WTC11 (cell line): ENCODE measurements around the gene COL27A1. TPM values are rescaled to one million over a fixed set of nuclear protein-coding genes. Genes with fewer than 3 reads are reported as not detected.

Experiments
- ATAC-seq: fragments of 200-7000 bp; cut with Tn5 transposase; 2 replicates; pipeline ENCODE4 v1.10.0; 2021; ENCODE audit warnings: mild to moderate bottlenecking, moderate library complexity
- CTCF ChIA-PET: fragments of 300-600 bp; sonication (Branson Sonifier 250); formaldehyde crosslinking; loops from one replicate; lab custom pipeline; 2021; ENCODE audit warnings: antibody characterized with exemption; lab: Charles Lee
- POLR2A ChIA-PET: fragments of 350-600 bp; sonication (Branson Sonifier 250); formaldehyde crosslinking; loops from one replicate; lab custom pipeline; 2021; ENCODE audit warnings: antibody characterized with exemption; lab: Charles Lee
- DNase-seq: peaks from one replicate; pipeline ENCODE4 v3.0.0; 2021; ENCODE audit warnings: low spot score
- H3K27ac Mint-ChIP-seq: 2 replicates; pipeline ENCODE4 v1.8.0; 2021; ENCODE audit warnings: mixed read lengths
- H3K27me3 Mint-ChIP-seq: 2 replicates; pipeline ENCODE4 v1.8.0; 2021; ENCODE audit warnings: low read depth, mild to moderate bottlenecking, moderate library complexity, mixed read lengths
- H3K36me3 Mint-ChIP-seq: 2 replicates; pipeline ENCODE4 v1.8.0; 2021; ENCODE audit warnings: mixed read lengths
- H3K4me1 Mint-ChIP-seq: 2 replicates; pipeline ENCODE4 v1.8.0; 2022; ENCODE audit warnings: mixed read lengths
- H3K4me3 Mint-ChIP-seq: 2 replicates; pipeline ENCODE4 v1.8.0; 2021; ENCODE audit warnings: mild to moderate bottlenecking, moderate library complexity, mixed read lengths
- H3K9me3 Mint-ChIP-seq: 2 replicates; pipeline ENCODE4 v1.8.0; 2021; ENCODE audit warnings: mixed read lengths
- ESRRA ChIP-seq: sonication (generic); formaldehyde crosslinking; IDR thresholded peaks from 2 replicates; pipeline ENCODE4 v1.8.1; 2022; ENCODE audit warnings: mild to moderate bottlenecking, missing genetic modification reagents, borderline replicate concordance
- ETV6 ChIP-seq: sonication (generic); formaldehyde crosslinking; IDR thresholded peaks from 2 replicates; pipeline ENCODE4 v1.8.1; 2022; ENCODE audit warnings: mild to moderate bottlenecking, missing genetic modification reagents
- MYBL2 ChIP-seq: sonication (generic); formaldehyde crosslinking; IDR thresholded peaks from 2 replicates; pipeline ENCODE4 v1.8.1; 2023; ENCODE audit warnings: mild to moderate bottlenecking, moderate library complexity, missing genetic modification reagents
- OVOL2 ChIP-seq: fragments of 250-450 bp; sonication (Bioruptor Pico); IDR thresholded peaks from 2 replicates; pipeline ENCODE4 v1.9.0; 2021; ENCODE audit warnings: mild to moderate bottlenecking, borderline replicate concordance
- PRRX2 ChIP-seq: fragments of 250-450 bp; sonication (Bioruptor Pico); IDR thresholded peaks from 2 replicates; pipeline ENCODE4 v1.8.0; 2021; ENCODE audit warnings: mild to moderate bottlenecking
- ZBTB21 ChIP-seq: sonication (generic); formaldehyde crosslinking; IDR thresholded peaks from 2 replicates; pipeline ENCODE4 v1.8.1; 2023; ENCODE audit warnings: mild to moderate bottlenecking, missing genetic modification reagents, borderline replicate concordance
- total RNA-seq: library from RNA; stranded (reverse); gene quantifications from 3 replicates; pipeline ENCODE4 v1.2.3, GENCODE V29; 2021
- TF ChIP-seq, protein P1 (sequence below): sonication (generic); formaldehyde crosslinking; conservative IDR thresholded peaks from 2 replicates; pipeline ENCODE4 v1.8.1; 2023; ENCODE audit warnings: mild to moderate bottlenecking, low read depth, missing genetic modification reagents, moderate library complexity
- TF ChIP-seq, protein P2 (sequence below): sonication (generic); formaldehyde crosslinking; IDR thresholded peaks from 2 replicates; pipeline ENCODE4 v1.8.0; 2023; ENCODE audit warnings: mild to moderate bottlenecking, missing genetic modification reagents
- TF ChIP-seq, protein P3 (sequence below): fragments of 250-450 bp; sonication (Bioruptor Pico); IDR thresholded peaks from 2 replicates; pipeline ENCODE4 v1.8.0; 2021; ENCODE audit warnings: mild to moderate bottlenecking
- TF ChIP-seq, protein P4 (sequence below): fragments of 200-600 bp; IDR thresholded peaks from 2 replicates; pipeline ENCODE4 v1.8.0; 2022; ENCODE audit warnings: antibody characterized with exemption
- TF ChIP-seq, protein P5 (sequence below): sonication (generic); formaldehyde crosslinking; IDR thresholded peaks from 2 replicates; pipeline ENCODE4 v1.8.1; 2023; ENCODE audit warnings: mild to moderate bottlenecking, missing genetic modification reagents
- TF ChIP-seq, protein P6 (sequence below): fragments of 250-450 bp; sonication (Bioruptor Pico); conservative IDR thresholded peaks from 2 replicates; pipeline ENCODE4 v1.9.0; 2021; ENCODE audit warnings: mild to moderate bottlenecking
- TF ChIP-seq, protein P7 (sequence below): sonication (generic); formaldehyde crosslinking; IDR thresholded peaks from 2 replicates; pipeline ENCODE4 v1.8.0; 2022; ENCODE audit warnings: mild to moderate bottlenecking, missing genetic modification reagents

The COL27A1 gene
- total RNA-seq, 1 experiment from 2014 or later: 47.5 TPM

DNA sequence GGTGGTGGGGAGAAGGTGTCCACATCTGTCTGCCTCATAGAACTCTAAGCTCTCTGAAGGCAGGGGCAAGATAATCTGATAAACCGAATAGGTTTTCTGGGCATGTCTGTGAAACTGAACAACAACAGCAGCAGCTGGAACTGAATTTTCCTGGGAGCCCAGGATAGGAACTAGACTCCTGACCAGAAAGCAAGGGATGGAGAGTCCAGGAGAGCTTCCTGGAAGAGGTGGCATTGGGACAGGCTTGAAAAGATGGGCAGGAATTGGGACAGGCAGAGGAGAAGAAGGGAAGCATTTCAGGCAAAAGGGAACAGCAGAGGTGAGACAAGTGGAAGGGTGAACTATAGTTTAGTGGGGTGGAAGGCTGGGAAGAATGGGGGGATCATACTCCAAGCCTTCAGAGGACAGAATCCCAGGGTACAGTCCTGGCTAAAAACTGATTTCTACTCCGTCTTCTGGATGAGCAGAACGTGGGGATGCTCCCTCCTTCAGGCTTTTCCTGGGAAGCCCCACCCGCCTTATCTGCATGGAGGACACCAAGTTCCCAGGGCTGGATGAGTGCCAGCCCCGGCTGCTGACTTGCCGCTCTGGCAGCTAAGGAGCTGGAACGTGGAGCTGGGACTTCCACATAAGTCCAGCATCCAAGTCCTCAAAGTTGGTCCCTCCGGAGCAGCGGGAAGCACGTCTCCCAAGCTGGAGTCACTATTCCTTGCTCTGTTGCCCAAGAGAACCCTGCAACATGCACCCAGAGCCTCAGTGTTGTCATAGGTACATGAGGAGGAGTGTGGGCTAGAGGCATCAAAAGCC is 42.4 kb upstream of the COL27A1 start (continued):
- TF ChIP-seq ESRRA (CRISPR knock-in tag) (no peak), ZBTB21 (no peak), MYBL2 (CRISPR knock-in tag) (no peak)
- TF ChIP-seq, protein P1, sequence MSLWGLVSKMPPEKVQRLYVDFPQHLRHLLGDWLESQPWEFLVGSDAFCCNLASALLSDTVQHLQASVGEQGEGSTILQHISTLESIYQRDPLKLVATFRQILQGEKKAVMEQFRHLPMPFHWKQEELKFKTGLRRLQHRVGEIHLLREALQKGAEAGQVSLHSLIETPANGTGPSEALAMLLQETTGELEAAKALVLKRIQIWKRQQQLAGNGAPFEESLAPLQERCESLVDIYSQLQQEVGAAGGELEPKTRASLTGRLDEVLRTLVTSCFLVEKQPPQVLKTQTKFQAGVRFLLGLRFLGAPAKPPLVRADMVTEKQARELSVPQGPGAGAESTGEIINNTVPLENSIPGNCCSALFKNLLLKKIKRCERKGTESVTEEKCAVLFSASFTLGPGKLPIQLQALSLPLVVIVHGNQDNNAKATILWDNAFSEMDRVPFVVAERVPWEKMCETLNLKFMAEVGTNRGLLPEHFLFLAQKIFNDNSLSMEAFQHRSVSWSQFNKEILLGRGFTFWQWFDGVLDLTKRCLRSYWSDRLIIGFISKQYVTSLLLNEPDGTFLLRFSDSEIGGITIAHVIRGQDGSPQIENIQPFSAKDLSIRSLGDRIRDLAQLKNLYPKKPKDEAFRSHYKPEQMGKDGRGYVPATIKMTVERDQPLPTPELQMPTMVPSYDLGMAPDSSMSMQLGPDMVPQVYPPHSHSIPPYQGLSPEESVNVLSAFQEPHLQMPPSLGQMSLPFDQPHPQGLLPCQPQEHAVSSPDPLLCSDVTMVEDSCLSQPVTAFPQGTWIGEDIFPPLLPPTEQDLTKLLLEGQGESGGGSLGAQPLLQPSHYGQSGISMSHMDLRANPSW (CRISPR knock-in tag): no peak
- TF ChIP-seq, protein P2, sequence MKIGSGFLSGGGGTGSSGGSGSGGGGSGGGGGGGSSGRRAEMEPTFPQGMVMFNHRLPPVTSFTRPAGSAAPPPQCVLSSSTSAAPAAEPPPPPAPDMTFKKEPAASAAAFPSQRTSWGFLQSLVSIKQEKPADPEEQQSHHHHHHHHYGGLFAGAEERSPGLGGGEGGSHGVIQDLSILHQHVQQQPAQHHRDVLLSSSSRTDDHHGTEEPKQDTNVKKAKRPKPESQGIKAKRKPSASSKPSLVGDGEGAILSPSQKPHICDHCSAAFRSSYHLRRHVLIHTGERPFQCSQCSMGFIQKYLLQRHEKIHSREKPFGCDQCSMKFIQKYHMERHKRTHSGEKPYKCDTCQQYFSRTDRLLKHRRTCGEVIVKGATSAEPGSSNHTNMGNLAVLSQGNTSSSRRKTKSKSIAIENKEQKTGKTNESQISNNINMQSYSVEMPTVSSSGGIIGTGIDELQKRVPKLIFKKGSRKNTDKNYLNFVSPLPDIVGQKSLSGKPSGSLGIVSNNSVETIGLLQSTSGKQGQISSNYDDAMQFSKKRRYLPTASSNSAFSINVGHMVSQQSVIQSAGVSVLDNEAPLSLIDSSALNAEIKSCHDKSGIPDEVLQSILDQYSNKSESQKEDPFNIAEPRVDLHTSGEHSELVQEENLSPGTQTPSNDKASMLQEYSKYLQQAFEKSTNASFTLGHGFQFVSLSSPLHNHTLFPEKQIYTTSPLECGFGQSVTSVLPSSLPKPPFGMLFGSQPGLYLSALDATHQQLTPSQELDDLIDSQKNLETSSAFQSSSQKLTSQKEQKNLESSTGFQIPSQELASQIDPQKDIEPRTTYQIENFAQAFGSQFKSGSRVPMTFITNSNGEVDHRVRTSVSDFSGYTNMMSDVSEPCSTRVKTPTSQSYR (CRISPR knock-in tag): no peak
- TF ChIP-seq, protein P3, sequence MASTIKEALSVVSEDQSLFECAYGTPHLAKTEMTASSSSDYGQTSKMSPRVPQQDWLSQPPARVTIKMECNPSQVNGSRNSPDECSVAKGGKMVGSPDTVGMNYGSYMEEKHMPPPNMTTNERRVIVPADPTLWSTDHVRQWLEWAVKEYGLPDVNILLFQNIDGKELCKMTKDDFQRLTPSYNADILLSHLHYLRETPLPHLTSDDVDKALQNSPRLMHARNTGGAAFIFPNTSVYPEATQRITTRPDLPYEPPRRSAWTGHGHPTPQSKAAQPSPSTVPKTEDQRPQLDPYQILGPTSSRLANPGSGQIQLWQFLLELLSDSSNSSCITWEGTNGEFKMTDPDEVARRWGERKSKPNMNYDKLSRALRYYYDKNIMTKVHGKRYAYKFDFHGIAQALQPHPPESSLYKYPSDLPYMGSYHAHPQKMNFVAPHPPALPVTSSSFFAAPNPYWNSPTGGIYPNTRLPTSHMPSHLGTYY (CRISPR knock-in tag): no peak

DNA sequence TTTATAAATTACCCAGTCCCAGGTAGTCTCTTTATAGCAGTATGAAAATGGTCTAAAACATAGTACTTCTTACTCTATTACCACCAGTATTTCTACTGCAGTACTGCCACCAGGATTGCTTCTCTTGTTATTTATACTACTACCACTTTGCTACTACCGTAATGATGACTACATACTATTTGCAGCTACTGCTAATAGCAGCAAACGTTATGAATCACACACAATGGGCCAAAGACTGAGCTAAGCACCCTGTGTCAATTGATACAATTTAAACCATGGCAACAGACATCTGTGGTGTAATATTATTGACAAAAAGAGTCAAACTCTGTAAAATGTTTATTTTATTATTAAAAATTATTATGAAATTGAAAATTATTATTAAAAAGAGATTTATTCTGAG is 41.0 kb upstream of the COL27A1 start:
- peaks cover 55% of the 10 kb centered on the region for H3K27me3 Mint-ChIP-seq
- peaks cover 7% of the 10 kb centered on the region; the same call in 1 of the 2 replicates for H3K4me1 Mint-ChIP-seq
- H3K36me3 Mint-ChIP-seq: no peaks in the 10 kb centered on the region
- no peaks in the 10 kb centered on the region for H3K9me3 Mint-ChIP-seq
- H3K27ac Mint-ChIP-seq: no peak overlapping the region
- DNase-seq: no peak
- no peak overlapping the region for H3K4me3 Mint-ChIP-seq
- POLR2A ChIA-PET: no interaction called here
- no peak for TF ChIP-seq ETV6 (CRISPR knock-in tag)
- TF ChIP-seq OVOL2: no peak
- TF ChIP-seq, all 79 proteins: peak for 0
- ATAC-seq: no peak
- CTCF ChIA-PET: interaction anchor here (2.3 kb wide), 1 partner anchor 32 kb away, joined by 6 read pairs; no protein-coding TSS in a partner anchor

DNA sequence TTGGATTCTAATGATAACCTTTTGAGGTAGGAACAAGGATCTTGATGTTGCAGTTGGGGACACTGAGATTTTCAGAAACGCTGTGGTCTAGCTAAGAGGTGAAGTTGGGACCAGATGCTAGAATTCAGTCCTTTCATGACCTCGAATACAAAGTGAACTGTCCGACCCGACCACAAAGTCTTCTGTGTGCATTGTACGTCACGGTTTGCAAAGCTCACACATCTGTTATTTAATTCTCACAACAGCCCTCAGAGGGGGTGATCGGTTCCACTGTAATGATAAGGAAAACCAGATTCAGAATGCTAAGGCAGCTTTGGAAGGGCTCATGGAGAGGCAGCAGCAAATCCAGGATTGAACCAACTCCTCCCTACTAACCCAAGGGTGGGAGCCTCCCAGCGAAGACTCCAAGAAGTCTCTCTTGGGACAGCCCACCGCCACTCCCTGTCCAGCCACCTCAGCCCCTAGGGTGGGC is 39.6 kb upstream of the COL27A1 start:
- ATAC-seq (no peak), DNase-seq (no peak)
- H3K27ac Mint-ChIP-seq: no peak overlapping the region
- no peaks in the 10 kb centered on the region for H3K36me3 Mint-ChIP-seq
- no peak overlapping the region for H3K4me3 Mint-ChIP-seq
- H3K9me3 Mint-ChIP-seq: no peaks in the 10 kb centered on the region
- CTCF ChIA-PET: interaction anchor here (1.0 to 2.3 kb wide), 4 partner anchors 8 to 175 kb away, joined by 4 to 14 read pairs (median 7); no protein-coding TSS in a partner anchor
- POLR2A ChIA-PET: interaction anchor here (0.9 kb wide), 1 partner anchor 38 kb away, joined by 3 read pairs; no protein-coding TSS in a partner anchor
- H3K4me1 Mint-ChIP-seq: peaks cover 7% of the 10 kb centered on the region; the same call in 1 of the 2 replicates
- peaks cover 48% of the 10 kb centered on the region for H3K27me3 Mint-ChIP-seq
- TF ChIP-seq, protein P1 (CRISPR knock-in tag): no peak
- no peak for TF ChIP-seq PRRX2 (CRISPR knock-in tag)
- TF ChIP-seq, protein P4, sequence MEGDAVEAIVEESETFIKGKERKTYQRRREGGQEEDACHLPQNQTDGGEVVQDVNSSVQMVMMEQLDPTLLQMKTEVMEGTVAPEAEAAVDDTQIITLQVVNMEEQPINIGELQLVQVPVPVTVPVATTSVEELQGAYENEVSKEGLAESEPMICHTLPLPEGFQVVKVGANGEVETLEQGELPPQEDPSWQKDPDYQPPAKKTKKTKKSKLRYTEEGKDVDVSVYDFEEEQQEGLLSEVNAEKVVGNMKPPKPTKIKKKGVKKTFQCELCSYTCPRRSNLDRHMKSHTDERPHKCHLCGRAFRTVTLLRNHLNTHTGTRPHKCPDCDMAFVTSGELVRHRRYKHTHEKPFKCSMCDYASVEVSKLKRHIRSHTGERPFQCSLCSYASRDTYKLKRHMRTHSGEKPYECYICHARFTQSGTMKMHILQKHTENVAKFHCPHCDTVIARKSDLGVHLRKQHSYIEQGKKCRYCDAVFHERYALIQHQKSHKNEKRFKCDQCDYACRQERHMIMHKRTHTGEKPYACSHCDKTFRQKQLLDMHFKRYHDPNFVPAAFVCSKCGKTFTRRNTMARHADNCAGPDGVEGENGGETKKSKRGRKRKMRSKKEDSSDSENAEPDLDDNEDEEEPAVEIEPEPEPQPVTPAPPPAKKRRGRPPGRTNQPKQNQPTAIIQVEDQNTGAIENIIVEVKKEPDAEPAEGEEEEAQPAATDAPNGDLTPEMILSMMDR: no peak
- TF ChIP-seq, protein P5, sequence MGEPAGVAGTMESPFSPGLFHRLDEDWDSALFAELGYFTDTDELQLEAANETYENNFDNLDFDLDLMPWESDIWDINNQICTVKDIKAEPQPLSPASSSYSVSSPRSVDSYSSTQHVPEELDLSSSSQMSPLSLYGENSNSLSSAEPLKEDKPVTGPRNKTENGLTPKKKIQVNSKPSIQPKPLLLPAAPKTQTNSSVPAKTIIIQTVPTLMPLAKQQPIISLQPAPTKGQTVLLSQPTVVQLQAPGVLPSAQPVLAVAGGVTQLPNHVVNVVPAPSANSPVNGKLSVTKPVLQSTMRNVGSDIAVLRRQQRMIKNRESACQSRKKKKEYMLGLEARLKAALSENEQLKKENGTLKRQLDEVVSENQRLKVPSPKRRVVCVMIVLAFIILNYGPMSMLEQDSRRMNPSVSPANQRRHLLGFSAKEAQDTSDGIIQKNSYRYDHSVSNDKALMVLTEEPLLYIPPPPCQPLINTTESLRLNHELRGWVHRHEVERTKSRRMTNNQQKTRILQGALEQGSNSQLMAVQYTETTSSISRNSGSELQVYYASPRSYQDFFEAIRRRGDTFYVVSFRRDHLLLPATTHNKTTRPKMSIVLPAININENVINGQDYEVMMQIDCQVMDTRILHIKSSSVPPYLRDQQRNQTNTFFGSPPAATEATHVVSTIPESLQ: no peak
- TF ChIP-seq, protein P6, sequence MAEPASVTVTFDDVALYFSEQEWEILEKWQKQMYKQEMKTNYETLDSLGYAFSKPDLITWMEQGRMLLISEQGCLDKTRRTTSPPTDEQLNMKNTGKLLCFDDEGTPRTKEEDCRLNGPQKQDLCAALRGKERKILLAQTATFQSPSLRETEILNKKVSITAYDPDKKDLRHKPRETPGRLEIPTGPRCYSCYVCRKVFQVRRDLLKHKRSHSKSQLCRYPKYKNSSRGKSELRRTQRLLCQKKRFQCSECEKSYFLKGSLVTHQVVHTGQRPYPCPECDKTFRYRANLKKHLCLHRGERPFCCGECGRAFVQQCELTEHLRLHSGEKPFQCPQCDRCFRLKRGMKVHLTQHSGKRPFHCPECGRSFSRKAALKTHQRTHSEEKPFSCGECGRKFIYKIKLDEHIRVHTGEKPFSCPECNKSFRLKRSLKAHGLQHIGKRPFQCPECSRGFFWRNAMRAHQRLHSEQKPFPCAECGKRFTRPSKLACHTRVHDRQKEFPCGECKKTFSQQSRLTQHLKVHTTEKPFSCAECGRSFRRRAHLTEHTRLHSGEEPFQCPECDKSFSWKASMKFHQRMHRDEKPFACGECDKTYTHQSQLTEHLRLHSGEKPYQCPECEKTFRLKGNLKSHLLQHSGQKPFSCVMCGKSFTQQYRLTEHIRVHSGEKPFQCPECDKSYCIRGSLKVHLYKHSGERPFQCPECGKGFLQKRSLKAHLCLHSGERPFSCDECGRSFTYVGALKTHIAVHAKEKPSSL: no peak
- TF ChIP-seq, protein P7, sequence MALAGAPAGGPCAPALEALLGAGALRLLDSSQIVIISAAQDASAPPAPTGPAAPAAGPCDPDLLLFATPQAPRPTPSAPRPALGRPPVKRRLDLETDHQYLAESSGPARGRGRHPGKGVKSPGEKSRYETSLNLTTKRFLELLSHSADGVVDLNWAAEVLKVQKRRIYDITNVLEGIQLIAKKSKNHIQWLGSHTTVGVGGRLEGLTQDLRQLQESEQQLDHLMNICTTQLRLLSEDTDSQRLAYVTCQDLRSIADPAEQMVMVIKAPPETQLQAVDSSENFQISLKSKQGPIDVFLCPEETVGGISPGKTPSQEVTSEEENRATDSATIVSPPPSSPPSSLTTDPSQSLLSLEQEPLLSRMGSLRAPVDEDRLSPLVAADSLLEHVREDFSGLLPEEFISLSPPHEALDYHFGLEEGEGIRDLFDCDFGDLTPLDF (CRISPR knock-in tag): no peak
